Measurements from ENCODE around the gene MOSPD3.

The MOSPD3 gene

GRCh38 chr7:100568176-100568895 lies 44.0 kb upstream of the MOSPD3 start:
- no peak for ATAC-seq
- TF ChIP-seq ZNF565 (CRISPR knock-in tag; conservative IDR thresholded peaks at IDR 0.05; ENCODE audit: low read depth) (no peak), ISL1 (CRISPR knock-in tag; IDR thresholded peaks at IDR 0.05) (no peak), CREB5 (CRISPR knock-in tag; IDR thresholded peaks at IDR 0.05; ENCODE audit: low read depth) (no peak), ZC3H10 (CRISPR knock-in tag; IDR thresholded peaks at IDR 0.05) (no peak), TSHZ2 (CRISPR knock-in tag; IDR thresholded peaks at IDR 0.05) (no peak), POU6F1 (CRISPR knock-in tag; IDR thresholded peaks at IDR 0.05; ENCODE audit: borderline replicate concordance, low read depth) (no peak), ZNF70 (CRISPR knock-in tag; IDR thresholded peaks at IDR 0.05) (no peak), ARNTL (CRISPR knock-in tag; IDR thresholded peaks at IDR 0.05; ENCODE audit: borderline replicate concordance, low read depth) (no peak), BACH2 (CRISPR knock-in tag; IDR thresholded peaks at IDR 0.05; ENCODE audit: borderline replicate concordance) (no peak), ESRRG (CRISPR knock-in tag; IDR thresholded peaks at IDR 0.05) (no peak), GLIS3 (CRISPR knock-in tag; IDR thresholded peaks at IDR 0.05) (no peak), TCF4 (CRISPR knock-in tag; IDR thresholded peaks at IDR 0.05; ENCODE audit: borderline replicate concordance) (no peak)

GRCh38 chr7:100568896-100569844 lies 43.2 kb upstream of the MOSPD3 start:
- no peak for TF ChIP-seq RARB (CRISPR knock-in tag; IDR thresholded peaks at IDR 0.05)
- TF ChIP-seq PATZ1 (CRISPR knock-in tag; IDR thresholded peaks at IDR 0.05; ENCODE audit: borderline replicate concordance) = no peak
- TF ChIP-seq POU6F1 (CRISPR knock-in tag; IDR thresholded peaks at IDR 0.05; ENCODE audit: borderline replicate concordance, low read depth) = no peak
- no peak for TF ChIP-seq ZNF565 (CRISPR knock-in tag; conservative IDR thresholded peaks at IDR 0.05; ENCODE audit: low read depth)
- no peak for TF ChIP-seq TOX (CRISPR knock-in tag; IDR thresholded peaks at IDR 0.05; ENCODE audit: borderline replicate concordance)
- no peak for TF ChIP-seq ZNF70 (CRISPR knock-in tag; IDR thresholded peaks at IDR 0.05)
- no peak for TF ChIP-seq CSRNP3 (CRISPR knock-in tag; IDR thresholded peaks at IDR 0.05)
- no peak for TF ChIP-seq PPARA (CRISPR knock-in tag; IDR thresholded peaks at IDR 0.05; ENCODE audit: borderline replicate concordance)
- TF ChIP-seq ESRRG (CRISPR knock-in tag; IDR thresholded peaks at IDR 0.05) = no peak
- no peak for TF ChIP-seq ZNF8 (CRISPR knock-in tag; IDR thresholded peaks at IDR 0.05)
- no peak for TF ChIP-seq CREB5 (CRISPR knock-in tag; IDR thresholded peaks at IDR 0.05; ENCODE audit: low read depth)
- TF ChIP-seq SNAI2 (CRISPR knock-in tag; IDR thresholded peaks at IDR 0.05) = no peak
- peak; percentile 40 for ATAC-seq

Data from SK-N-SH treated with all-trans-retinoic acid at 6 μM for 48 hours (cell line).